SK-MEL-5 (cell line): ENCODE measurements around the gene TTYH1. TPM values are rescaled to one million over a fixed set of nuclear protein-coding genes. Genes with fewer than 3 reads are reported as not detected.
"Not testable (repeated sequence)": the region's sequence is repeated elsewhere in the genome, so short reads cannot be mapped to it uniquely, and the experiment has no call there.

ENCODE experiments used
- DNase-seq: peaks from one replicate; pipeline ENCODE4 v3.0.0-alpha.2; 2016; ENCODE audit warnings: low read depth, low spot score
- in situ Hi-C: cut with HindIII; loops from 2 replicates; pipeline ENCODE4 v1.10.0; 2016; ENCODE audit warnings: low sequenced_read_pairs, high pct_unique_total_duplicates, low pct_unique_long_range_greater_than_20kb
- total RNA-seq: library from RNA; depleted of rRNA; stranded (reverse); fragments of >200 nt; shearing (Covaris generic); gene quantifications from 2 replicates; pipeline ENCODE4 v1.2.3, GENCODE V29; 2014

TTYH1 gene
- total RNA-seq, 1 experiment from 2014 or later: 0.77 TPM

- in situ Hi-C loops: no loop called here
- DNase-seq: no peak
Observed at GRCh38 chr19:54462047-54462654, 46.9 kb downstream of the TTYH1 start.

GRCh38 chr19:54462655-54463530, 47.6 kb downstream of the TTYH1 start:
- in situ Hi-C loops: no loop called here
- peak; percentile 50 for DNase-seq

GRCh38 chr19:54463531-54464043, 48.3 kb downstream of the TTYH1 start, which contains the start of gene LENG9:
Gene LENG9, minus strand, starts transcription at chr19:54463778. Its CDS starts 252 bp downstream, at chr19:54463526.
- in situ Hi-C loops: no loop called here

GRCh38 chr19:54464044-54464629, 48.9 kb downstream of the TTYH1 start:
- DNase-seq: peak; percentile 92
- in situ Hi-C loops: no loop called here

More at GRCh38 chr19:54463531-54464043, 48.3 kb downstream of the TTYH1 start, which contains the start of gene LENG9:
- DNase-seq: peak; percentile 97

- DNase-seq: peak; percentile 85
- in situ Hi-C loops: no loop called here
Observed at GRCh38 chr19:54464630-54465425, 49.6 kb downstream of the TTYH1 start.

GRCh38 chr19:54465426-54466109, 50.3 kb downstream of the TTYH1 start:
- DNase-seq: no peak
- in situ Hi-C loops: no loop called here

- not testable (repeated sequence) for DNase-seq
Observed at GRCh38 chr19:54466110-54466480, 50.8 kb downstream of the TTYH1 start.

GRCh38 chr19:54469496-54469934, 54.3 kb downstream of the TTYH1 start:
- DNase-seq: no peak
- in situ Hi-C loops: no loop called here

More at GRCh38 chr19:54466110-54466480, 50.8 kb downstream of the TTYH1 start:
- in situ Hi-C loops: not testable (repeated sequence)

- in situ Hi-C loops: no loop called here
- DNase-seq: no peak
Observed at GRCh38 chr19:54470276-54470887, 55.1 kb downstream of the TTYH1 start.

GRCh38 chr19:54470991-54471782, 55.9 kb downstream of the TTYH1 start:
- no peak for DNase-seq
- in situ Hi-C loops: no loop called here

- no peak for DNase-seq
- in situ Hi-C loops: no loop called here
Observed at GRCh38 chr19:54473071-54473891, 58.0 kb downstream of the TTYH1 start, which contains the start of gene CDC42EP5. Gene CDC42EP5, minus strand, starts transcription at chr19:54473296. Its CDS starts 7,749 bp downstream, at chr19:54465547.

GRCh38 chr19:54473892-54474372, 58.7 kb downstream of the TTYH1 start:
- DNase-seq: no peak
- in situ Hi-C loops: no loop called here

GRCh38 chr19:54475706-54476105, 60.4 kb downstream of the TTYH1 start:
- no peak for DNase-seq
- in situ Hi-C loops: no loop called here

- DNase-seq: peak; percentile 27
- in situ Hi-C loops: no loop called here
Observed at GRCh38 chr19:54477650-54478049, 62.4 kb downstream of the TTYH1 start.
